Activated T-cell treated with anti-CD3 and anti-CD28 coated beads, Interleukin-2, amount 50 U/mL, for 72 hours (primary cell): ENCODE results near the gene RAB29. TPM values are rescaled to one million over a fixed set of nuclear protein-coding genes. Genes with fewer than 3 reads are reported as not detected.
A peak's percentile ranks its signal among the peaks of the same experiment; 100 is the strongest.
"Not testable (repeated sequence)": the region's sequence is repeated elsewhere in the genome, so short reads cannot be mapped to it uniquely, and the experiment has no call there.

ENCODE experiments used
- ATAC-seq, 2 donors: fragments of 150-1000 bp; cut with Tn5 transposase; replicated peaks in 1 of 2; 2 replicates each; pipeline ENCODE4 v1.10.0; 2021; ENCODE audit warnings: moderate library complexity in 2 of 2, mild to moderate bottlenecking in 1 of 2
- DNase-seq, 2 donors: peaks; one replicate each; pipeline ENCODE4 v3.0.0; 2021 to 2022; ENCODE audit warnings: mixed read lengths in 1 of 2
- H3K27ac Mint-ChIP-seq: one replicate; pipeline ENCODE4 v1.8.0; 2022; ENCODE audit warnings: mild to moderate bottlenecking, moderate library complexity, mixed read lengths
- H3K27me3 Mint-ChIP-seq: one replicate; pipeline ENCODE4 v1.8.0; 2022; ENCODE audit warnings: low read depth, mixed read lengths
- H3K36me3 Mint-ChIP-seq, 2 donors: one replicate each; pipeline ENCODE4 v1.8.0; 2022; ENCODE audit warnings: mixed read lengths in 2 of 2, mild to moderate bottlenecking in 1 of 2; ENCODE audit not compliant: insufficient read depth in 2 of 2
- H3K4me1 Mint-ChIP-seq: one replicate; pipeline ENCODE4 v1.8.0; 2022; ENCODE audit warnings: low read depth, mixed read lengths
- H3K4me3 Mint-ChIP-seq, 2 donors: one replicate each; pipeline ENCODE4 v1.8.0; 2022; ENCODE audit warnings: mild to moderate bottlenecking in 2 of 2, mixed read lengths in 2 of 2, moderate library complexity in 2 of 2
- H3K9me3 Mint-ChIP-seq, 2 donors: one replicate each; pipeline ENCODE4 v1.8.0; 2022; ENCODE audit warnings: mixed read lengths in 2 of 2
- total RNA-seq, 2 donors: library from RNA; stranded (reverse); gene quantifications; one replicate each; pipeline ENCODE4 v1.2.3, GENCODE V29; 2022

RAB29 gene
- total RNA-seq, 2 donors from 2014 or later = 41.5 to 60.5 TPM

DNA sequence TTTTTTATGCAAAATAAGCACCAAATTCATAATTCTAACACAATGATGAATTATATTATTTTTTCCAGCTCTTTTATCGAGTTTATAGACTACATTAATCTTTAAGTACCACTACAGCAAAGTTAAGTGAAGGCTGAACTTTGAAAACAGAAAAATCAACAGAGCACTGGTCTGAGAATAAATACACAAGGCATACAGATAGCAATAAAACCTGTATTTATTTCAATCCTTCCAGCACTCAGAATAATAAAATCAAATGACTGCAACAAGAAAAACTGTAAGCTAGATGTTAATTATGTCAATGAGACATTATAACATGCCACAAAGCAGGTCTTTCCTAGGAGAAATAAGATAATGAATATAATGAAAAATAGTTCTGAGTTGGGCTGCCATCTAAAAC lies 49.8 kb downstream of the RAB29 start:
- peaks cover 6 to 47% of the 10 kb centered on the region in 2 donors for H3K36me3 Mint-ChIP-seq
- peaks cover 0 to 3% of the 10 kb centered on the region in 2 donors for H3K9me3 Mint-ChIP-seq
- no peak for DNase-seq
- no peak overlapping the region for H3K4me3 Mint-ChIP-seq
- H3K27me3 Mint-ChIP-seq = no peaks in the 10 kb centered on the region
- peaks cover 20% of the 10 kb centered on the region for H3K4me1 Mint-ChIP-seq
- no peak for ATAC-seq
- H3K27ac Mint-ChIP-seq = peak overlapping the region; percentile 8

DNA sequence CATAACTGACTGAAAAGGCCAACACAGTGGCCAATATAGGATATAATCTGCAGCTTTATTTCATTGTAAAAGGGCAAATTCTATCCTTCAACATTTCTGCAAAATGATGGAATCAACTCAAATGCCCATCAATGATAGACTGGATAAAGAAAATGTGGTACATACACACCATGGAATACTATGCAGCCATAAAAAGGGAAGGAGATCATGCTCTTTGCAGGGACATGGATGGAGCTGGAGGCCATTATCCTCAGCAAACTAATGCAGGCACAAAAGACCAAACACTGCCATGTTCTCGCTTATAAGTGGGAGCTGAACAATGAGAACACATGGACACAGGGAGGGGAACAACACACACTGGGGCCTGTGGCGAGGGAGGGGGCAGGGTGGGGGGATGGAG lies 54.5 kb downstream of the RAB29 start:
- not testable (repeated sequence) for ATAC-seq, H3K9me3 Mint-ChIP-seq, DNase-seq, H3K27me3 Mint-ChIP-seq, H3K4me3 Mint-ChIP-seq
- peaks cover 26% of the 10 kb centered on the region for H3K4me1 Mint-ChIP-seq
- peaks cover 16 to 61% of the 10 kb centered on the region in 2 donors for H3K36me3 Mint-ChIP-seq
- peak overlapping the region; percentile 7 for H3K27ac Mint-ChIP-seq

DNA sequence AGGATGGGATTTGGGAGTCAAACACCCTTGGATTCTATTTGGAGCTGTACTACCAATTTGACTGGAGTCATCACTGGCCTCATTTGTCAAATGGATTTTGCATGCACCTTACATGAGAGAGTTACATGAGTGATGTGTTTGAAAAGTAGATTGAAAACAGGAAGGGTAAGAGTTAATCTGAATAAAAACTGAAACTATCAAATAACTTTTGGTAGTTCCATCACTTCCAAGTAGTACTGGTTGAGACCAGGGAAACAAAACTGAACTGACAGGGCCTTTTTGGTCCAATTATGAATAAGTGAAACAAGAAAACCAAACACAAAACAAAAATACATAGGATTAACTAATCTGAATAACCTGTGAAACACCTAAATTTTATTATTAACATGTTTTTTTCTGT lies 55.5 kb downstream of the RAB29 start:
- Mint-ChIP-seq H3K4me1 (peaks cover 26% of the 10 kb centered on the region), H3K27me3 (no peaks in the 10 kb centered on the region), H3K36me3 (peaks cover 16 to 62% of the 10 kb centered on the region in 2 donors), H3K4me3 (peak overlapping the region in 1 of 2 donors; percentile 38), H3K27ac (peak overlapping the region; percentile 75), H3K9me3 (peaks cover 0 to 3% of the 10 kb centered on the region in 2 donors)
- DNase-seq = no peak
- peak; percentile 75 to 84 for ATAC-seq

DNA sequence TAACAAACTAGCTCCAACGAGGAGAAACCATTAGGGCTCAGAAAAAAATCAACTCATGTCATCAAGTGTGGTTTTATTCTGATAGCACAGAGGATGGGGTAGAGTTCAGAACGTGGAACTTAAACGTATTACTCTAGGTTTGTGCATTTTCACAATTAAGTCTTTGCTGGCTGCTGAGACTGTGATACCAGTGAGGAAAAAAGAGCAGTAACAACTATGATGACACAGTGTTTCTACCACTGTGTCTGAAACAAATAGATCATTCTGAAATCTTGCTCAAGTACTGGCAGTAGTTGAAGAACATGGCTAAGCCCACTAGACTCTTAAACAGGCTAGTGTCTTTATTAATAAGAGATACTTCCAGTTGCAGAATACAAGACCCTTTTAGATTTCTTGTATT lies 56.3 kb downstream of the RAB29 start:
- peaks cover 0 to 3% of the 10 kb centered on the region in 2 donors for H3K9me3 Mint-ChIP-seq
- H3K27ac Mint-ChIP-seq = peak overlapping the region; percentile 91

More for the DNA sequence above, 56.3 kb downstream of the RAB29 start:
- H3K4me3 Mint-ChIP-seq = no peak overlapping the region
- no peak for DNase-seq
- peaks cover 26% of the 10 kb centered on the region for H3K4me1 Mint-ChIP-seq
- H3K27me3 Mint-ChIP-seq = no peaks in the 10 kb centered on the region
- ATAC-seq = peak in 1 of 2 donors; percentile 51
- peaks cover 16 to 58% of the 10 kb centered on the region in 2 donors for H3K36me3 Mint-ChIP-seq

Other genes with a start within 250 kb of the RAB29 start
- 10 to 100 TPM; 72.8 to 86.8 TPM for gene ELK4, start 143.5 kb downstream of the RAB29 start, total RNA-seq
- 1 to 10 TPM in 1 of 2 donors, under 1 TPM in 1; 0.70 to 1.0 TPM for gene SLC45A3, start 95.0 kb downstream of the RAB29 start, total RNA-seq
- 100 to 1,000 TPM; 192 to 257 TPM for gene NUCKS1, start 25.3 kb downstream of the RAB29 start, total RNA-seq
- 10 to 100 TPM; 23.0 to 23.7 TPM for gene SLC41A1, start 37.7 kb upstream of the RAB29 start, total RNA-seq
- under 1 TPM; 0.44 to 0.96 TPM for gene PM20D1, start 74.7 kb upstream of the RAB29 start, total RNA-seq
- gene SLC26A9, start 168.0 kb upstream of the RAB29 start, total RNA-seq = not detected
- not detected for gene RAB7B, start 227.9 kb upstream of the RAB29 start, total RNA-seq
- not detected for gene CTSE, start 248.4 kb upstream of the RAB29 start, total RNA-seq